DMS79 (cell line): ENCODE measurements around the gene FCRL2.
"Not testable (repeated sequence)": the region's sequence is repeated elsewhere in the genome, so short reads cannot be mapped to it uniquely, and the experiment has no call there.

Source experiments
- DNase-seq: peaks from one replicate; lab custom pipeline; 2025; lab: John Stamatoyannopoulos, UW

The FCRL2 gene

DNA sequence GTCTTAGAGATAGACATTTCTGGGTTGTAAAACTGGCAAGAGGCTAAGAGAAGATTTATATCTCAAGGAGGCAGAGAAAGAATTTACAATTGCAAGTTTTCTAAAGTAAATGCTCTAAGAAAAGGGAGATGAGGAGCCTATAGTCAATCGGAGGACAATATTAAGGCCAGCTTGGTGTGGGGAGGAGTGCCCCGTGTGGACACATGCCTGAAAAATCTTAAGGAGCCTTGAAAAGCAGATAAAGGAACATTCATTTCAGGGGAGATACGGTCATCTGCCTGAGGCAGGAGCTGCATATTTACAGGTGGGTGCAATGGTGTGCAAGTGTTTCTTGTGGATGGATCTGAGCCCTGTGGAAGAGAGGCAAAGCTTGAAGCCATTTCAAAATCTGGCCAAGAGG, 25.6 kb downstream of the FCRL2 start:
- DNase-seq, result no peak

DNA sequence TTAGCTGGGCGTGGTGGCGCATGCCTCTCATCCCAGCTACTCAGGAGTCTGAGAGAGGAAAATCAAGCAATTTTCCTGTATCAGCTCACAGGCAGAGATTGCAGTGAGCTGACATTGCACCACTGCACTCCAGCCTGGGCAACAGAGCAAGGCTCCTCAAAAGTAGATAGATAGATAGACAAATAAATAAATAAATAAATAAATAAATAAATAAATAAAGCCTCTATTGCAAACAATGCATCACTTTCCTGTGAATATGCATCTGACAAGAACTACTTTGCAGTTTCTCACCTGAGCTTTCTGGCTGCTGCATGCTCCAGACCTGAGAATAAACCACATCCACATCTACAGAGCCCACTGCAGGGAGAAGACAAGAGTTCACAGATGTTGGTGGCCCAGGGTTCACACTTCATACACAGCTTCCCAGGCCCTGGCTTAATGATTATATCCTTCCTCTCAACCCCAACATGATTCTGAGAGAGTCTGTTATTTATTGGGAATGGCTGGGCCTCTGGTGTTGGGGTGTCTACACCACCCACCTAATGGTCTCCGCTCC, 28.6 kb downstream of the FCRL2 start:
- DNase-seq, result no peak

DNA sequence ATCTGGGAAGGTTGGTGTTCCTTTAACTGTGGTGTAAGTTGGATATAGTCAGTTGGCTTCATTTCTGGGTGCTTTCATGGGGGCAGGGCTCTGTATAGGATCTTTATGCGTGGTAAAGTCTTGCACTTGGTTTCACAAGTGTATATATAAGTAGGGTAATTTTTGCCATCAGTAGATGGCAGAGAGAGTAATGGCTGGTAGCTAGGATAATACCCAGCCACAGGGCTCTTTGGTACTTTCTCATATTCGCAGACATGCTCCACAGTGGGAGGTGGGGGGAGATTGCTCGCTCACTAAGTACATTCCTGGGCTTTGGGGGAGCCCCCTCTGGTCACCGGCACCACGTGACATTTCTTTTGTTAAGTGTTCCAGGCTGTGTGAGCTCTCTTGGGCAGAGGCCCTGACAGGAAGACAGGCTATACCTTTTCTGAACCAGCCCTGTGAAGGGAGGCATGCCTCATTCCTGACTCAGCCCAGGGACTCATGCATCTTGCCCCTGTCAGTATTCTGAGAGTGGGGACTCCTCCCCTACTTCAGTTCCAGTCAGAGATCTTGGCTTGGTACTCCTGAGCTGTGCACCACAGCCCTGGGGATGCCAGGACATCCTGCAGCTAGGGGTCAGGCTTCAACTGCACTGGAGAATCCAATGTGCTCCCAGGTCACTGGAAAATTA, 37.6 kb downstream of the FCRL2 start:
- no peak for DNase-seq

DNA sequence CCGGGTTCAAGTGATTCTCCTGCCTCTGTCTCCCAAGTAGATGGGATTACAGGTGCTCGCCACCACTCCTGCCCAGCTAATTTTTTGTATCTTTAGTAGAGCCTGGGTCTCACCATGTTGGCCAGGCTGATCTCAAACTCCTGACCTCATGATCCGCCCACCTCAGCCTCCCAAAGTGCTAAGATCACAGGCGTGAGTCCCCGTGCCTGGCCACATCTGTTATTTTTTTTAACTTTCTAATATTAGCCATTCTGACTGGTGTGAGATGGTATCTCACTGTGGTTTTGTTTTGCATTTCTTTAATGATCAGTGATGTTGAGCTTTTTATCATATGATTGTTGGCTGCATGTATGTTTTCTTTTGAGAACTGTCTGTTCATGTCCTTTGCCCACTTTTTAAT, 40.9 kb downstream of the FCRL2 start:
- not testable (repeated sequence) for DNase-seq

DNA sequence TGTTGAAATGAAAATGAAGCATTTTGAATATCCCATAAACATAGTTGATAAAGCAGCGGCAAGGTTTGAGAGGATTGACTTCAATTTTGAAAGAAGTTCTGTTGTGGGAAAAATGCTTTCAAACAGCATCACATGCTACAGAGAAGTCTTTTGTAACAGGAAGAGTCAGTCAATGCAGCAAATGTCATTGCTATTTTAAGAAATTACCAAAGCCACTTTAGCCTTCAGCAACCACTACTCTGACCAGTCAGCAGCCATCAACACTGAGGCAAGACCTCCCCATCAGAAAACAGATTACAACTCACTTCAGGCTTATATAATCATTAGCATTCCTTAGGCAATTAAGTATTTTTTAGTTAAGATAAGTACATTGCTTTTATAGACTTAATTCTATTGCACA, 42.6 kb downstream of the FCRL2 start:
- DNase-seq, result no peak

DNA sequence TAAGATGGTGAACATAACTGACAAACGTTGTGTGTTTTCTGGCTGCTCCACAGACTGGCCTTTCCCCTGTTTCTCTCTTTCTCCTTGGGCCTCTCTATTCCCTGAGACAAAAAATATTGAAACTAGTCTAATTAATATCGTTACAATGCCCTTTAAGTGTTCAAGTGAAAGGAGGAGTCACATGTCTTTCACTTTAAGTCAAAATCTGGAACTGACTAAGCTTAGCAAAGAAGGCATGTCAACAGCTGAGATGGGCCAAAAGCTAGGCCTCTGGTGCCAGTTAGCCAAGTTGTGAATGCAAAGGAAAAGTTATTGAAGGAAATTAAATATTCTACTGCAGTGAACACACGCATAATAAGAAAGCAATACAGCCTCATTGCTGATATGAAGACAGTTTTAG, 44.2 kb downstream of the FCRL2 start:
- no peak for DNase-seq

DNA sequence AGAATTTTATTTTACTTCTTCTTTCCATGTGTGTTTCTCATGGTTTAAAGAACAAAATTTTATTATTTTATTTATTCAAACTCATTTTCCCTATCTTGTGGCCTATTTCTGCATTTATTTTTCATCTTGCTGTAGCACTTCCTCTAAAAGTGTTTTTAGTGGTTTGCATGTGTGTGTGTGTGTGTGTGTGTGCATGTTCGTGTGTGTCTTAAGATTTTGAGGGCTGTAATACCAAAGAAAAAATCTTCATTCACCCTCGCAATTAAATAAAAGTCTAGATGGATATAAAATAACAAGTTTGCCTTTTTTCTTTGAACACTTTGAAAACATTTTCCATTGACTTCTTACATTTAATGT, 51.7 kb downstream of the FCRL2 start:
- DNase-seq, result no peak

DNA sequence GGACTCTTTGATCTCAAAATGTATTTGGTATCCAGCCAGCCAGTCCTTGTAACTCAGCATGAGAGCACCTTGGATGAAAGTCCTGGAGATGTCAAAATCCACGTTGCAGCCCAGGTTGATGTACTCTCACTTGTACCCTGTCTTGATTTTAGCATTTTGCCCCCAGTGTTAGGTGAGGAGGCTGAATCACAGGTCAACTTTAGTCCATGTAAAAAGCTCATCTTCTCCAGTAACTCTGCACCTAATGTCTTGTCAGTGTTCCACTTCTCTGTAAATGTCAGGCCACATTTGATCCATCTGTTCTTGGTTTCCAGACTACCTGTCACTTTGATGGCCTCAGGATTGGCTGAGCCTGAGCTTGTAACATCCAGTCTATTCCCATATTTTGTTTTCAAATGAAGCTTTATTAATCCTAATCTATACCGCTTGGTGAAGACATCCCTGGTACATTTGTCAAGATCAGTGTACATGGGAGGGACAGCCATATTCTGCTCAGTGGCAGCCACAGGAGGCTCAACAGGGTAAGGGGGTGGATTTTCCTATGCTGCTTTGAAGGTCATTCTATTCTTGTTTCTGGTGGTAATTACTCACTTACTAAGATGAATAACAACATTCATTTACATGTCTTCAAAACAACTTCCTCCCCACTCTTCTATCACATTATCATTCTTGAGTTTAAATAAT, 52.3 kb downstream of the FCRL2 start:
- no peak for DNase-seq

DNA sequence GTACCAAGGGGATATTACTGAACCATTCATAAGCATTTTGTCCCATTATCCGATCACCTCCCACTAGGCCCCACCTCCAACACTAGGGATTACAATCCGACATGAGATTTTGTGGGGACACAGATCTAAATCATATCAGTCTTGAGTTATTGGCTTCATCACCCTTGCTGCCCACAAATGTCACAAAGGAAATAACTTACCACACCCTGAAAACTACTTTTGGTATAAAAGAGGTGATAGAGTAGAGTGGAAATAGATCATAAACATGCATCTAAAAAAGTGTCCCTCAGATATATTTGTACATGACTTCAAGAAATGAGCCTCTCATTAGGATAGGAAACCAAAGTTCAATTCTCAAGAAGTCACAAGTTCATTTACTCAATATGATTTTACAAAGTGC, 53.8 kb downstream of the FCRL2 start:
- DNase-seq, result no peak

DNA sequence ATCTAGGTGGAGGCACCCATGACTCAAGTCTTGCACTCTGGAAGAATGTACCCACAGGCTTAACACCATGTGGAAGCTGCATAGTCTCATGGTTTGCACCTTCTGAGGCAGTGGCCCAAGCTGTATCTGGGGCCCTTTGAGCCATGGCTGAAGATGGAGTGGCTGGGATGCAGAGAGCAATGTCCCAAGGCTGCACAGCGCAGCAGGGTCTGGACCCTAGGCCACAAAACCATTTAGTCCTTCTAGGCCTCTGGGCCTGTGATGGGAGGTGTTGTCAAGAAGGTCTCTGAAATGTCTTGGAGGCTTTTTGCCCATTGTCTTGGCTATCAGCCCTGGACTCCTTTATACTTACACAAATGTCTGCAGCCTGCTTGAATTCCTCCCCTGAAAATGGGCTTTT, 54.9 kb downstream of the FCRL2 start:
- DNase-seq, result no peak

DNA sequence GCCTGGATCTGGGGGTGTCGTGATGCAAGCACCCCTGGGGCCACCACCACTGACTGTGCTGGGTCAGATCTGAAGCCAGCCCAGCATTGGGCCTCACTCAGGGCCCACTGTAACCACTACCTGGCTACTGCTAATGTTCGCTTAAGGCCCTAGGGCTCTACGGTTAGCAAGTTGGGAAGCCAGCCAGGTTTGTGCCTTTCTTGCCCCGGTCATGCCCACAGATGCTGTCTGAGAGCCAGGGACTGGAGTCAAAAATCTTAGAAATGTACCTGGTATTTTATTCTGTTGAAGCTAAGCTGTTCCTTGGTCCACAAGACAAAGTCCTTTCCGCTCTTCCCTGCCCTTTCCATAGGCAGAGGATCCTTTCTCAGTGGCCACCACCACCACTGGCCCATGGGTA, 61.2 kb downstream of the FCRL2 start:
- DNase-seq, result no peak

DNA sequence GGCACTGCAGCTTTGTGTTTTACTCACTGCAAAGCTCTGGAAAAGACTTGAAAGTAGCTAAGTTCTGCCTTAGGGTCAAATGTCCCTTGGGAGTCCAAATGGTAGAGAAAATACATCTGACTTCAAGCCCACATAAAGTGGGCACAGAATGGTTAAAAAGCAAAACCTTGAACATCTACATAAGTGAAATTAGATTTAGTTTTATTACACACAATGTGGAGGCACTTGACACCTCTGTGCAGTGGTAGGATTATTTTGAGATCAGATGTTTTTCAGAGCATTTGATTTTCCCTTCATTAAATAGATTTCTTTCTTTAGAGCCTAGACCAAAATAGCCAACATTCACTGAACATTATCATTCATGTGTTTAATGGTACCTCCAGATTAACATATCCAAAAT, 65.1 kb downstream of the FCRL2 start:
- DNase-seq, result no peak

DNA sequence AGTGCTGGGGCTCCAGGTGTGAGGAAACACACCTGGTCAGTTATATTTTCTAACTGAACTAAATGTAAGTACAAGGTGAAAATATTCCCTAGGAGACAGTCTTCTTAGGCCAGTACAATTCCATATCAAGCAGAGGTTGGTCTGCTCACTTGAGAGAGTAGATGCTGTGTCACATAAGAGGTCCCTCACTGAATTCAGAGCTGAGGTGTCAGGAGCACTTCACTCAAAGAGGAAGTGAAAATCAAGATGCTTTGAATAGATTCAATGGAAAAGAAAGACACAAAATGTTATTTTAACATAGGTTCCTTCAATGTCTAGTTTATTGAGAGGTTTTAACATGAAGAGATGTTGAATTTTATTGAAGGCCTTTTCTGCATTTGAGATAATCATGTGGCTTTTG, 72.1 kb downstream of the FCRL2 start:
- no peak for DNase-seq

DNA sequence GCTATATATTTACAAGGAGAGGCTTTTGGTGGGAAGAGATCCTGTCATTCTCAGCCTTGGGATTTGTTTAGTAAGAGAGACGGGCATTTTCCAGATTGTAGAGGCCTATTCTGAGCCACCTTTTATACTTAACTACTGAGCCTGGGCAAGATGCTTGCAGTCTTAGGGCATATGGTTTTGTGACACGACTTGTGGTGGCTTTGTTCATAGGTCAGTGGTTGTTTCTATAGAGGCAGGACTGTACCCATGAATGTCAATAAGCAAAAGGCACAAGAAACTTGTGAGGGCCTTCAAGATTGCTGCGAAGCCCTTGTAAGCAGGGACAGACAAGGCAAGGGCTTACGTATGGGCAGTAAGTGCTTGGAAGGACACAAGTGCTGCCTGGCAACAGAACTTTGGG, 73.0 kb downstream of the FCRL2 start:
- no peak for DNase-seq

DNA sequence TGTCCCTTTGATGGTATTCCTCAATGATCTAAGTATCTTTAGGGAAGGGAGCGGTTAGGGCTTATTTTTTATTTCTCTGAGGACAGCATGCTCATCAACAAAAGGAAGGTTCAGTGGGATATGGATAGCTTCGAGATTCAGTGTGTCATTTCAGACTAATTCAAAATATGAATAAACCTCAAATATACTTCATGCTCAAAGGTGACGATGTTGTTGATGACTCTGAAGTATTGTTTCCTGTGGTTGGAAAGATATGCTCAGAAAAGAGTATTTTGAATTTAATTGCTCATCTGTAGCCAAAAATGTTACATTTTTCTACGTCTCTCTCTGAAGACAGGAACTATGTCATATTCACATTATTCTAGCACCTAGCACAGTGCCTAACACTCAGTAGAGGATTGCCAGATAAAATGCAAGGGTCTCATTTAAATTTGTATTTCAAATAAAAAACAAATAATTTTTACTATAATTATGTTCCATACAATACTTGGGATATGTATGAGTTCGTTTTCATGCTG, 74.6 kb downstream of the FCRL2 start:
- no peak for DNase-seq

DNA sequence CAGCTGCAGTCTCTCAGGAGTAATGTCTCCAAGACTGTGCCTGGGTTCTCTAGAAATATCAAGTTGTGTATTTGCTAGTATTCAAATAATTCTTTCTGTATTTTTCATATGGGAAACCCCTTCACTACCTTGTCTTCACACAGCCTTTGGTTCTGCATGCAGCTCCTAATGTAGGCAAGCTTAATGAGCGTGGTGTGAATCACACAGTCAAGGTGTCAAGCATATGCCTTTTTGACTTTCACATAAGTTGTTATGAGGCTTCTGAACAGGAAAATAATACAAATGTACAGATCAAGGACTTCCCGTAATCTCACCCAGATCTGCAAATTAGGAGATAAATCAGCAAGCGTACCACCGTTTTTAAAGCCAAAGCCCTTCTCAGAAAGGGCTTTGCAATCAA, 76.2 kb downstream of the FCRL2 start, which contains the start of gene FCRL3:
Gene FCRL3 (minus strand): TSS at position 38 of the 400 bp plus-strand sequence. CDS start 280 bp downstream, outside the sequence.
- DNase-seq, result no peak

DNA sequence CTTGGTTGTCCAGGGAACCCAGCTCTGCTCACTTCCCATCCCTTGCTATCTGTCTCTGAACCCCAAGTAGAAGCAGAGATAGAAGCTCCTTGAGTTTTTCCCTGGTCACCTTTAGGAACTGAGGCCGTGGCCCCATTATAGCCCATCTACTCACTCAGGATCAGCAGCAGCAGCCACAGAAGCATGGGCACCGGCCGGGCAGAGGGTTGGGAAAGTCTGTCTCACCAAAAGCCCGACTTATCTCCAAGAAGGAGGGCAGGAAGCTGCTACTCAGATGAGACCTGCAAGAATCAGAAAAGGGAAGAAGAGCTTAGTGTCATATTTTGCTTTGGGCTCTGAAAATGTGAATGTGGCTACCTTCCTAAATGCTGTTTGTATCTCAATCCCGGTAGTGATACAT, 76.6 kb downstream of the FCRL2 start:
- no peak for DNase-seq

DNA sequence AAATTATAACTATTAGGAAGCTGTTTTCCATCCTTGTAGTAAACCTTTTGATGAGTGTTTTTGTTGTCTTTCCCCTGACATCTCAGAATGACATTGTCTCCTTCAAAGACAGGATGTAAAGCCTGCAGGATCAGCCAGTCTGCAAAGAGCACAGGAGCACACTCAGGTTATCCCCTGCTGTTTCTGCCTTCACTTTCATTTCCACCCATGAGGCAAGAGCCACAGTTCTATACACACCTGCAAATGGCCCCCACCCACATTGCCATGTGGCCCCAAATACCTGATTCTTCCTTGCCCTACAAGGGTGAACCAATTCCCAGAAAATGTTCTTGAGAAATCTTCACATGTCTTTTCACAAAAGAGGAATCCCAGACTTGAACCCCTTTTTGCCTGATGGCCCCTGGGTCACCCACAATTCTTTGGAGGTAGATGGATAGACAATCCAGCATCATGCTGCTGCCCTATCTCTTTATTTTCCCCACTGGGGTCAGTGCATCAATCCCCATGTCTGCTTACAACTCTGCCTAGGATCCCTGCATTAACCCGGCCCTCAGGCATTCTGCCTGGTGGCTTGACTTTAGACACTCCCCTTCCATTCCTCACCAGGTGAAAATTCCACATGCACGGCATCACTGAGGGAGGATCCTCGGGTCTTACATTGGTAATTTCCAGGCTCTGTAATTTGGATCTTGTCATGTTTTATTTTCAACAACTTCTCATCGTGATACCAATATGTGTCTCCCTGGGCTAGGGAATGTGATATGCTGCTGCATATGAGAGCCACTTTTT, 79.0 kb downstream of the FCRL2 start:
- DNase-seq, result no peak

DNA sequence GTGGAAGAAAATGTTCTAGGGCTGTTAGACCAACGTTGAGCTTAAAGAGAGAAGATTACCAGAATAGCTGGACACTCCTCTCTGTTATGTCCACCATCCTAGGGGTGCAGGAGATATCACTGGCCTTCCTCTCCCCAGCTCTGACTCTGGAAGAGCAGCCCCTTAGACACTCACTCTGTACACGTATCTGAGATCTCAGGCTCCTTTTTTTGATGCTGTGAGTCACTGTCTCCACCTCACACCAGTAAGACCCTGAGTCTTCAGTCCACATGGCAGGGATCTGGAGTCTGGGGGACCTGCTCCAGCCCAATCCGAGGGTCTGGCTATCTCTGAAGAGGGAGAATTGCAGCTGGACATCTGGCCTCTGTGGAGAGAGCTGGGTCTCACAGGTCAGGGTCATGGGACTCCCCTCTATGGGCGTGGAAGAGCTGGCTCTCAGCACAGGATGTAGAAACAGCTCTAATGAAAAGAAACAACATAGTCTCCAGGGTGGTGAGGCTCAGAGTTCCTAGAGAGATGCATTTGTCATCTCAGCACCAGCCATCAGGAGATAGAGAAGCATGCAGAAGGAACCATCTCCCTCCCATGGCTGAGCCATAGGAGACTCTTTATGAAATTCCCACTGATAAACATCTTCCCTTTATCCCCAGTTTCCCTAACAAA, 79.8 kb downstream of the FCRL2 start:
- DNase-seq, result no peak
